Measurements from ENCODE around the gene SUPT16H. TPM values are rescaled to one million over a fixed set of nuclear protein-coding genes. Genes with fewer than 3 reads are reported as not detected.
A peak's percentile ranks its signal among the peaks of the same experiment; 100 is the strongest.

SUPT16H gene
- total and polyA plus RNA-seq, 10 of the 15 experiments (the other 5 are each of a cell fraction or from before 2014, with no cell fraction given) = 90.7 to 201 (median 121) TPM

- TF ChIP-seq ZBTB40 (IDR thresholded peaks at IDR 0.05; ENCODE audit: borderline replicate concordance) (no peak), USF2 (IDR thresholded peaks at IDR 0.05; ENCODE audit: borderline replicate concordance, low read depth, low read length) (no peak; the same call in 1 of the 2 replicates), TARDBP (IDR thresholded peaks at IDR 0.05; ENCODE audit: borderline replicate concordance) (no peak), MXI1 (IDR thresholded peaks at IDR 0.05; ENCODE audit: low read depth, low read length) (peak; percentile 76), FOS (IDR thresholded peaks at IDR 0.05; ENCODE audit: borderline replicate concordance, extremely low read depth, insufficient read length) (no peak), ATF7 (IDR thresholded peaks at IDR 0.05; ENCODE audit: low read depth) (no peak), MTA2 (IDR thresholded peaks at IDR 0.05; ENCODE audit: low read depth) (no peak), EED (IDR thresholded peaks at IDR 0.05; ENCODE audit: low read depth) (peak; percentile 29), NR2C1 (IDR thresholded peaks at IDR 0.05) (no peak), BACH1 (IDR thresholded peaks at IDR 0.05; ENCODE audit: borderline replicate concordance) (no peak; the same call in 1 of the 2 replicates), MEF2B (IDR thresholded peaks at IDR 0.05; ENCODE audit: partially characterized antibody, poor library complexity, severe bottlenecking) (peak; percentile 34), TCF12 (IDR thresholded peaks at IDR 0.05; ENCODE audit: low read depth, low read length) (no peak), SIN3A (IDR thresholded peaks at IDR 0.05; ENCODE audit: low read depth, low read length) (0 out of 2 replicates have a peak, but pooled peaks have one; percentile 7), E2F4 (IDR thresholded peaks at IDR 0.05; ENCODE audit: low read depth, low read length) (no peak), ASH2L (IDR thresholded peaks at IDR 0.05; ENCODE audit: borderline replicate concordance, low read depth) (no peak), FOXM1 (IDR thresholded peaks at IDR 0.05; ENCODE audit: low read depth, low read length) (no peak; the same call in 1 of the 2 replicates), SPI1 (IDR thresholded peaks at IDR 0.05; ENCODE audit: borderline replicate concordance, insufficient read depth, low read depth, low read length) (peak; percentile 47), NR2C2 (IDR thresholded peaks at IDR 0.05; ENCODE audit: borderline replicate concordance, control insufficient read depth, insufficient read length, low read depth) (no peak), ELK1 (IDR thresholded peaks at IDR 0.05; ENCODE audit: low read depth, low read length) (no peak), CHD4 (IDR thresholded peaks at IDR 0.05) (no peak), BCL11A (IDR thresholded peaks at IDR 0.05; ENCODE audit: low read depth, low read length) (0 out of 2 replicates have a peak, but pooled peaks have one; percentile 6)
These were observed 652 bp downstream of the SUPT16H start (continued) for GRCh38 chr14:21382886-21383847.
